Endothelial cell (in vitro differentiated cells): ENCODE results near the gene TEX47. TPM values are rescaled to one million over a fixed set of nuclear protein-coding genes. Genes with fewer than 3 reads are reported as not detected.

Experiments used
- DNase-seq: peaks from one replicate; pipeline ENCODE4 v3.0.0; 2021; ENCODE audit warnings: low spot score
- H3K27ac Mint-ChIP-seq: one replicate; pipeline ENCODE4 v1.8.0; 2021; ENCODE audit warnings: mixed read lengths, inconsistent platforms; ENCODE audit not compliant: unreplicated experiment
- H3K27me3 Mint-ChIP-seq: one replicate; pipeline ENCODE4 v1.8.0; 2021; ENCODE audit warnings: mild to moderate bottlenecking, moderate library complexity, mixed read lengths, inconsistent platforms; ENCODE audit not compliant: unreplicated experiment
- H3K36me3 Mint-ChIP-seq: one replicate; pipeline ENCODE4 v1.8.0; 2021; ENCODE audit warnings: mild to moderate bottlenecking, low read depth, mixed read lengths, inconsistent platforms; ENCODE audit not compliant: unreplicated experiment
- H3K4me1 Mint-ChIP-seq: one replicate; pipeline ENCODE4 v1.8.0; 2021; ENCODE audit warnings: mild to moderate bottlenecking, mixed read lengths, inconsistent platforms; ENCODE audit not compliant: unreplicated experiment
- H3K4me3 Mint-ChIP-seq: one replicate; pipeline ENCODE4 v1.8.0; 2021; ENCODE audit warnings: mild to moderate bottlenecking, mixed read lengths, inconsistent platforms; ENCODE audit not compliant: unreplicated experiment
- H3K9me3 Mint-ChIP-seq: one replicate; pipeline ENCODE4 v1.8.0; 2021; ENCODE audit warnings: mixed read lengths, inconsistent platforms; ENCODE audit not compliant: unreplicated experiment
- CTCF ChIP-seq: fragments of 200-600 bp; sonication (generic); IDR thresholded peaks from one replicate; pipeline ENCODE4 v1.5.0; 2021; ENCODE audit warnings: antibody characterized with exemption; ENCODE audit not compliant: unreplicated experiment
- total RNA-seq: library from RNA; stranded (reverse); fragmentation: NEBNext Ultra II Directional; extraction: Animal tissue kit (Norgen Biotek cat#: 25700); gene quantifications from one replicate; pipeline ENCODE4 v1.2.1, GENCODE V29; 2021; ENCODE audit not compliant: unreplicated experiment

TEX47 gene
- total RNA-seq, 1 donor from 2014 or later: not detected

- Mint-ChIP-seq H3K27me3 (no peaks in the 10 kb centered on the region), H3K9me3 (no peaks in the 10 kb centered on the region), H3K36me3 (no peaks in the 10 kb centered on the region), H3K4me1 (no peaks in the 10 kb centered on the region), H3K27ac (no peak overlapping the region), H3K4me3 (no peak overlapping the region)
- DNase-seq: no peak
- TF ChIP-seq CTCF: peak; percentile 82
Observed at GRCh38 chr7:88789480-88790064, 6.0 kb downstream of the TEX47 start.

- Mint-ChIP-seq H3K9me3 (no peaks in the 10 kb centered on the region), H3K27ac (no peak overlapping the region), H3K4me1 (no peaks in the 10 kb centered on the region), H3K36me3 (no peaks in the 10 kb centered on the region), H3K27me3 (no peaks in the 10 kb centered on the region), H3K4me3 (no peak overlapping the region)
- no peak for DNase-seq
- TF ChIP-seq CTCF: no peak
Observed at GRCh38 chr7:88787777-88788176, 7.8 kb downstream of the TEX47 start.

- peaks cover 6% of the 10 kb centered on the region for H3K4me1 Mint-ChIP-seq
- no peak for DNase-seq
- no peak for TF ChIP-seq CTCF
- H3K27me3 Mint-ChIP-seq: peaks cover 3% of the 10 kb centered on the region
- no peaks in the 10 kb centered on the region for H3K9me3 Mint-ChIP-seq
- no peak overlapping the region for H3K27ac Mint-ChIP-seq
- no peak overlapping the region for H3K4me3 Mint-ChIP-seq
- H3K36me3 Mint-ChIP-seq: no peaks in the 10 kb centered on the region
Observed at GRCh38 chr7:88775838-88776237, 19.7 kb downstream of the TEX47 start.

- H3K27me3 Mint-ChIP-seq: peaks cover 3% of the 10 kb centered on the region
- no peak for DNase-seq
- H3K36me3 Mint-ChIP-seq: no peaks in the 10 kb centered on the region
- H3K4me1 Mint-ChIP-seq: peaks cover 6% of the 10 kb centered on the region
- TF ChIP-seq CTCF: no peak
- no peaks in the 10 kb centered on the region for H3K9me3 Mint-ChIP-seq
- no peak overlapping the region for H3K27ac Mint-ChIP-seq
- no peak overlapping the region for H3K4me3 Mint-ChIP-seq
Observed at GRCh38 chr7:88772776-88773175, 22.8 kb downstream of the TEX47 start.

- Mint-ChIP-seq H3K9me3 (no peaks in the 10 kb centered on the region), H3K36me3 (no peaks in the 10 kb centered on the region), H3K4me1 (peaks cover 6% of the 10 kb centered on the region), H3K27me3 (peaks cover 3% of the 10 kb centered on the region), H3K4me3 (no peak overlapping the region), H3K27ac (no peak overlapping the region)
- no peak for DNase-seq
- TF ChIP-seq CTCF: no peak
Observed at GRCh38 chr7:88771417-88771816, 24.1 kb downstream of the TEX47 start.
